ENCODE results near the gene NOP58. TPM values are rescaled to one million over a fixed set of nuclear protein-coding genes. Genes with fewer than 3 reads are reported as not detected.

The NOP58 gene
- total RNA-seq, 3 donors from 2014 or later, result 39.2 to 96.2 (median 74.7) TPM

DNA sequence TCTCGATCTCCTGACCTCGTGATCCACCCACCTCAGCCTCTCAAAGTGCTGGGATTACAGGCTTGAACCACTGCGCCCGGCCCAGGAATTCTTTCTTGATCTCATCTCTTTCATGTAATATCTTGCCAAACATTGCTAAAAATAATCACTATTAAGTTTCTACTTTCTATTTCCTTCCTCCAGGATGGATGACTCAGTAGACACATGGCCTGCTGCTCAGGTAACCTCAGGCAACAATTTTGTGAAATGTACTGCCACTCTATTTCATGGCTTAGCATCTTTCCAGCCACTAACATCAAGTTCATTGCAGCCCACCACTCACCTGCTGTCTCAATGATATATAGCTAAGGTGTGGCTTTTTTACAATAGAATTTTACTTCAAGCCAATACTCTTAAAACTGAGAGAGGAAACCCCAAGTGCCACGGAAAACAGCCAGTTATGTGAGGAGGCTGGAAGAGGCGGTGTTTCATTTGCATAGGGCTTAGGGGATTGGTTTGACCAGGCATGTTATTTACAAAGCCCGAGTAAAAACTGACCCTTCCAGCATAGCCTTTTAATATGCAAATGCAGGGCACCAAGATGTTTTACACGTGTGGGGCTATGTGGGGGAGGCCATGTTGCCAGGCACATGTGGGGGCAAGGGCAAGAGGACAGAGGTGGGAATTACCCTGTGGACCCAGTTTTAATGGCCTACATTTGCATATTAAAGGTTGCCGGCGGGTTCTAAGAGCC is 15.9 kb upstream of the NOP58 start:
- no peaks in the 10 kb centered on the region for H3K4me1 ChIP-seq
- no peaks in the 10 kb centered on the region for H3K36me3 ChIP-seq
- intact Hi-C loops (cut with DNase I; ENCODE audit: low total_unique reads), result no loop called here
- DNase-seq (ENCODE audit: low spot score in 2 of 2), result no peak
- H3K9me3 ChIP-seq, result no peaks in the 10 kb centered on the region
- H3K4me3 ChIP-seq, result no peak overlapping the region
- H3K27me3 ChIP-seq, result no peaks in the 10 kb centered on the region
- TF ChIP-seq, protein P1, sequence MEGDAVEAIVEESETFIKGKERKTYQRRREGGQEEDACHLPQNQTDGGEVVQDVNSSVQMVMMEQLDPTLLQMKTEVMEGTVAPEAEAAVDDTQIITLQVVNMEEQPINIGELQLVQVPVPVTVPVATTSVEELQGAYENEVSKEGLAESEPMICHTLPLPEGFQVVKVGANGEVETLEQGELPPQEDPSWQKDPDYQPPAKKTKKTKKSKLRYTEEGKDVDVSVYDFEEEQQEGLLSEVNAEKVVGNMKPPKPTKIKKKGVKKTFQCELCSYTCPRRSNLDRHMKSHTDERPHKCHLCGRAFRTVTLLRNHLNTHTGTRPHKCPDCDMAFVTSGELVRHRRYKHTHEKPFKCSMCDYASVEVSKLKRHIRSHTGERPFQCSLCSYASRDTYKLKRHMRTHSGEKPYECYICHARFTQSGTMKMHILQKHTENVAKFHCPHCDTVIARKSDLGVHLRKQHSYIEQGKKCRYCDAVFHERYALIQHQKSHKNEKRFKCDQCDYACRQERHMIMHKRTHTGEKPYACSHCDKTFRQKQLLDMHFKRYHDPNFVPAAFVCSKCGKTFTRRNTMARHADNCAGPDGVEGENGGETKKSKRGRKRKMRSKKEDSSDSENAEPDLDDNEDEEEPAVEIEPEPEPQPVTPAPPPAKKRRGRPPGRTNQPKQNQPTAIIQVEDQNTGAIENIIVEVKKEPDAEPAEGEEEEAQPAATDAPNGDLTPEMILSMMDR (IDR thresholded peaks at IDR 0.05), result no peak
- TF ChIP-seq POLR2AphosphoS5 (IDR thresholded peaks at IDR 0.05), result no peak
- TF ChIP-seq POLR2A (IDR thresholded peaks at IDR 0.05), result no peak
- no peak overlapping the region for H3K27ac ChIP-seq

DNA sequence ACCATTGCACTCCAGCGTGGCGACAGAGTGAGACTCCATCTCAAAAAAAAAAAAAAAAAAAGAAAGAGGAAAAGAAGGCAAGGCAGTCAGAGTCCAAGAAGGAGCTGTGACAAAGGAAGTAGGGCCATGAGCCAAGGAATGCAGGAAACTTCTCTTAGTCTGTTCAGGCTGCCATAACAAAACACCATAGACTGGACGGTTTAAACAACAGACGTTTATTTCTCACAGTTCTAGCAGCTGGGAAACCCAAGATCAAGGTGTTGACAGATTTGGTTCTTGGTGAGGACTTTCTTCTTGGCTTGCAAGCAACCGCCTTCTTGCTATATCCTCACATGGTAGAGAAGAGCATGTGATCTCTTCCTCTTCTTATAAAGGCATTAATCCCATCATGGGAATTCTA is 14.1 kb upstream of the NOP58 start:
- no peak for DNase-seq (ENCODE audit: low spot score in 2 of 2)
- Histone ChIP-seq H3K9me3 (no peaks in the 10 kb centered on the region), H3K4me1 (no peaks in the 10 kb centered on the region), H3K4me3 (no peak overlapping the region), H3K27me3 (no peaks in the 10 kb centered on the region), H3K27ac (no peak overlapping the region), H3K36me3 (no peaks in the 10 kb centered on the region)
- no peak for TF ChIP-seq POLR2AphosphoS5 (IDR thresholded peaks at IDR 0.05)
- TF ChIP-seq POLR2A (IDR thresholded peaks at IDR 0.05), result no peak
- TF ChIP-seq, protein P1 (IDR thresholded peaks at IDR 0.05), result no peak
- intact Hi-C loops (cut with DNase I; ENCODE audit: low total_unique reads), result no loop called here

DNA sequence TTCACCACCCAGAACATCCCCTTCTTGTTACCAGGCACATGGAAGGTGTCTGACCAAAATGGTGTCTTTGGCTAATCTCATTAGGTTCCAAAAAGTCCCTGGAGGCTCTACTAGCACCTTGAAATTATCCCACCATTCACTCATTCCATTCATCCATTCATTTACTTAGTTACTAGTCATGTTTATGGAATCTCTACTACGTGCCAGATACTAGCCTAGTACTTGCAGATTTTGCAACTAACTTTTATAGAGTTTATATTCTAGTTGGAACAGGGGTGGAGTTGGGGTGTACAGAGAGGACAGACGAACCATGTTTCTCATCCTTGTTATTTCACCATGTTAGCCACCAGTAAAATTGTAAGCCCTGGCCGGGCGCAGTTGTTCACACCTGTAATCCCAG is 4.0 kb upstream of the NOP58 start:
- DNase-seq (ENCODE audit: low spot score in 2 of 2), result no peak
- no peaks in the 10 kb centered on the region for H3K9me3 ChIP-seq
- TF ChIP-seq POLR2A (IDR thresholded peaks at IDR 0.05) (no peak), POLR2AphosphoS5 (IDR thresholded peaks at IDR 0.05) (no peak)
- TF ChIP-seq, protein P1 (IDR thresholded peaks at IDR 0.05), result no peak
- no peaks in the 10 kb centered on the region for H3K27me3 ChIP-seq
- intact Hi-C loops (cut with DNase I; ENCODE audit: low total_unique reads), result no loop called here
- H3K27ac ChIP-seq, result no peak overlapping the region
- no peaks in the 10 kb centered on the region for H3K4me1 ChIP-seq
- H3K36me3 ChIP-seq, result no peaks in the 10 kb centered on the region
- H3K4me3 ChIP-seq, result no peak overlapping the region

DNA sequence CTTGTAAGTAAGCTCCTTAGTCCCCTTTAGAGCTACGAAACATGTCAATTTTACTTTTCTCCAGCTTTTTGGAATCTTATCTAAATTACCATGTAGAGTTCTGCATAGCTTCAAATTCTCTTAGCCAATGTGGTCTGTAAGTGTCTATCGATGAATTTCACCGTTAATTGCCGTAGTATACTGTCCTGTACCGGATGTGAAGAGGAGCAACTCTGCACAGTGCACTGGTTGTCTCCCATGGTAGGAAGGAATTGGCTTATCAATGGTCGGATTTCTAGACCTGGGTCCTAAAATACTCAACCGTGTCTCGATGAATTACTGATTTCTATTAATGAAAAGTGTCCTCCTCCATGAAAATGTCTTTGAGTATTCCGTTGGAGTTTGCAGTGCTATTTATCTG is 1.9 kb downstream of the NOP58 start:
- TF ChIP-seq POLR2AphosphoS5 (IDR thresholded peaks at IDR 0.05) (no peak), POLR2A (IDR thresholded peaks at IDR 0.05) (no peak)
- Histone ChIP-seq H3K4me3 (peak overlapping the region; percentile 67 to 91 (median 88)), H3K27me3 (no peaks in the 10 kb centered on the region), H3K9me3 (no peaks in the 10 kb centered on the region), H3K27ac (no peak overlapping the region), H3K4me1 (no peaks in the 10 kb centered on the region), H3K36me3 (no peaks in the 10 kb centered on the region)
- DNase-seq (ENCODE audit: low spot score in 2 of 2), result no peak
- intact Hi-C loops (cut with DNase I; ENCODE audit: low total_unique reads), result no loop called here

DNA sequence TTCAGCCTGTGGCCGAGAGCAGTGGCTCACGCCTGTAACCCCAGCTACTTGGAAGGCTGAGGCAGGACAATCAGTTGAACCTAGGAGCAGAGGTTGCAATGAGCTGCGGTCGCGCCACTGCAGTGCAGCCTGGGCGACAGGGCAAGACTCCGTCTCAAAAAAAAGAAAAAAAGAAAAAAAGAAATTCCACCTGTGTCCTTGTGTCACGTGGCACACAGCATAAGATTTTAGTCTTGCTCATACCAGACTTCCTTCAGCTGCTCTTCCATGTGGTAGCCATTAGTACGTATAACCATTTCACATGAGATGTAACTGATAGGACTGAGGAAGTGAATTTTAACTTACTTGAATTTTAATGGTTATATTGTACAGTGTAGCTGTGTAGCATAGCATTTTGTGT is 4.0 kb downstream of the NOP58 start:
- Histone ChIP-seq H3K4me1 (no peaks in the 10 kb centered on the region), H3K36me3 (no peaks in the 10 kb centered on the region), H3K27ac (no peak overlapping the region), H3K4me3 (no peak overlapping the region), H3K9me3 (no peaks in the 10 kb centered on the region), H3K27me3 (no peaks in the 10 kb centered on the region)
- TF ChIP-seq POLR2AphosphoS5 (IDR thresholded peaks at IDR 0.05) (no peak), POLR2A (IDR thresholded peaks at IDR 0.05) (no peak)
- TF ChIP-seq, protein P1 (IDR thresholded peaks at IDR 0.05), result no peak
- intact Hi-C loops (cut with DNase I; ENCODE audit: low total_unique reads), result no loop called here
- DNase-seq (ENCODE audit: low spot score in 2 of 2), result no peak

Data from breast epithelium (tissue), 4 donors.